B cell (primary cell): ENCODE measurements around the gene RHEBL1. TPM values are rescaled to one million over a fixed set of nuclear protein-coding genes. Genes with fewer than 3 reads are reported as not detected.

Experiments
- ATAC-seq: fragments of 200-7000 bp; cut with Tn5 transposase; one replicate; pipeline ENCODE4 v1.10.0; 2021; ENCODE audit warnings: low read depth, mild to moderate bottlenecking, moderate number of reproducible peaks, moderate library complexity
- CTCF ChIA-PET: fragments of 350-600 bp; sonication (Branson Sonifier 250); formaldehyde crosslinking; loops from one replicate; lab custom pipeline; 2021; ENCODE audit warnings: antibody characterized with exemption, inconsistent platforms; lab: Charles Lee
- POLR2A ChIA-PET: fragments of 350-600 bp; sonication (Branson Sonifier 250); formaldehyde crosslinking; loops from one replicate; lab custom pipeline; 2021; ENCODE audit warnings: antibody characterized with exemption; lab: Charles Lee
- DNase-seq: peaks from one replicate; pipeline ENCODE4 v3.0.0; 2013
- H2AFZ ChIP-seq: 2 replicates; pipeline ENCODE4 v1.6.1; 2012; ENCODE audit warnings: mild to moderate bottlenecking, low read depth, low read length; ENCODE audit not compliant: insufficient read depth, poor library complexity, severe bottlenecking
- H3K27ac ChIP-seq, 2 donors: 1 replicate in 1 of 2; 2 replicates in 1 of 2; pipeline ENCODE4 v1.5.1; 2012 to 2013; ENCODE audit warnings: low read length in 2 of 2, mild to moderate bottlenecking in 2 of 2, moderate library complexity in 1 of 2
- H3K27me3 ChIP-seq, 4 experiments: fragments of 200-600 bp in 1 of 4; sonication (generic) in 1 of 4; replicated peaks in 1 of 4; 1 replicate in 2 of 4; 2 replicates in 2 of 4; pipeline versions ENCODE4 v1.6.1 to v1.7.0; 2013 to 2016; ENCODE audit warnings: low read length in 3 of 4, mild to moderate bottlenecking in 2 of 4, mixed read lengths in 1 of 4, moderate library complexity in 1 of 4; ENCODE audit not compliant: insufficient read depth in 4 of 4, control insufficient read depth in 3 of 4; ENCODE audit errors: control extremely low read depth in 1 of 4
- H3K36me3 ChIP-seq, 2 experiments: replicated peaks in 1 of 2; 1 replicate in 1 of 2; 2 replicates in 1 of 2; pipeline versions ENCODE4 v1.6.1 to v1.7.1; 2013; ENCODE audit warnings: low read length in 1 of 2; ENCODE audit not compliant: insufficient read depth in 2 of 2, control insufficient read depth in 1 of 2; ENCODE audit errors: control extremely low read depth in 1 of 2, extremely low read depth in 1 of 2
- H3K4me1 ChIP-seq, 2 donors: fragments of 200-600 bp in 1 of 2; sonication (generic) in 1 of 2; 1 replicate in 1 of 2; 2 replicates in 1 of 2; pipeline versions ENCODE4 v1.5.1 to v1.6.1; 2013 to 2017; ENCODE audit warnings: low read length in 2 of 2; ENCODE audit not compliant: control insufficient read depth in 2 of 2, insufficient read depth in 2 of 2
- H3K4me2 ChIP-seq: replicated peaks from 2 replicates; pipeline ENCODE3; 2012; ENCODE audit warnings: mild to moderate bottlenecking, low read depth, low read length; ENCODE audit not compliant: poor library complexity, severe bottlenecking
- H3K4me3 ChIP-seq, 5 experiments: fragments of 200-600 bp in 1 of 5; sonication (generic) in 1 of 5; 1 replicate in 3 of 5; 2 replicates in 2 of 5; pipeline versions ENCODE4 v1.5.1 to v1.7.0; 2011 to 2016; ENCODE audit warnings: low read length in 4 of 5, mild to moderate bottlenecking in 4 of 5, low read depth in 2 of 5, control low read depth in 1 of 5, moderate library complexity in 1 of 5; ENCODE audit not compliant: insufficient read depth in 1 of 5; ENCODE audit errors: control extremely low read depth in 1 of 5, extremely low read depth in 1 of 5
- H3K79me2 ChIP-seq: fragments of 200-600 bp; sonication (generic); one replicate; pipeline ENCODE4 v1.6.0; 2016; ENCODE audit warnings: low read length; ENCODE audit not compliant: control insufficient read depth, insufficient read depth
- H3K9ac ChIP-seq: fragments of 200-600 bp; sonication (generic); 2 replicates; pipeline ENCODE4 v1.6.1; 2017; ENCODE audit warnings: mild to moderate bottlenecking, low read length, moderate library complexity
- H3K9me3 ChIP-seq, 3 donors: one replicate each; pipeline versions ENCODE4 v1.6.1 to v1.7.1; 2013; ENCODE audit warnings: low read length in 2 of 3; ENCODE audit not compliant: control insufficient read depth in 2 of 3, insufficient read depth in 1 of 3; ENCODE audit errors: control extremely low read depth in 1 of 3
- H4K20me1 ChIP-seq: 2 replicates; pipeline ENCODE4 v1.6.0; 2012; ENCODE audit warnings: mild to moderate bottlenecking, low read length; ENCODE audit not compliant: insufficient read depth, control insufficient read depth, poor library complexity, severe bottlenecking
- H3K27ac Mint-ChIP-seq: one replicate; pipeline ENCODE4 v1.8.0; 2021; ENCODE audit warnings: mixed read lengths
- H3K27me3 Mint-ChIP-seq: one replicate; pipeline ENCODE4 v1.8.0; 2021; ENCODE audit warnings: mixed read lengths
- H3K4me1 Mint-ChIP-seq: one replicate; pipeline ENCODE4 v1.8.0; 2021; ENCODE audit warnings: mixed read lengths
- H3K4me3 Mint-ChIP-seq: one replicate; pipeline ENCODE4 v1.8.0; 2021; ENCODE audit warnings: mixed read lengths
- H3K9me3 Mint-ChIP-seq: one replicate; pipeline ENCODE4 v1.8.0; 2022; ENCODE audit warnings: mixed read lengths; ENCODE audit not compliant: insufficient read depth
- CTCF ChIP-seq: fragments of 200-600 bp; IDR thresholded peaks from one replicate; pipeline ENCODE4 v1.8.0; 2022; ENCODE audit warnings: antibody characterized with exemption, mild to moderate bottlenecking
- EZH2 ChIP-seq: IDR thresholded peaks from 2 replicates; pipeline ENCODE4 v1.6.1; 2012; ENCODE audit warnings: borderline replicate concordance, low read depth, mild to moderate bottlenecking, moderate library complexity, low read length; ENCODE audit not compliant: insufficient read depth, poor library complexity, severe bottlenecking
- WGBS: methylation state at CpG from one replicate; pipeline ENCODE4 v1.1.5; 2013; ENCODE audit warnings: missing lambda C conversion rate; ENCODE audit not compliant: insufficient coverage; 5-methylcytosine and 5-hydroxymethylcytosine counted together
- intact Hi-C: fragments of 100-400 bp; cut with micrococcal nuclease; formaldehyde crosslinking; loops from one replicate; pipeline ENCODE4 v1.10.0; 2022
- polyA plus RNA-seq: library from polyadenylated mRNA; depleted of rRNA; stranded (reverse); fragments of >200 nt; gene quantifications from 2 replicates; pipeline ENCODE4 v1.2.3, GENCODE V29; 2012
- total RNA-seq, 2 donors: library from RNA; stranded (reverse); fragments of 120-200 nt in 1 of 2; gene quantifications; 1 replicate in 1 of 2; 2 replicates in 1 of 2; pipeline versions ENCODE4 v1.2.3 to v1.2.4, GENCODE V29; 2013 to 2022

Gene RHEBL1
- total and polyA plus RNA-seq, 2 donors (not counting 1 experiment from before 2014, with no cell fraction given): 3.0 to 6.1 TPM

GRCh38 chr12:49084438-49084837 lies 14.7 kb upstream of the RHEBL1 start:
- H3K4me2 ChIP-seq: no peak overlapping the region

GRCh38 chr12:49079793-49080192 lies 10.0 kb upstream of the RHEBL1 start:
- Histone ChIP-seq H3K9me3 (no peaks in the 10 kb centered on the region), H4K20me1 (no peaks in the 10 kb centered on the region), H3K9ac (no peak overlapping the region), H3K27ac (no peak overlapping the region), H3K36me3 (no peaks in the 10 kb centered on the region), H3K4me2 (no peak overlapping the region), H2AFZ (no peak overlapping the region), H3K27me3 (no peaks in the 10 kb centered on the region), H3K4me1 (no peaks in the 10 kb centered on the region), H3K79me2 (no peaks in the 10 kb centered on the region), H3K4me3 (no peak overlapping the region)
- TF ChIP-seq CTCF: no peak
- TF ChIP-seq EZH2: no peak
- Mint-ChIP-seq H3K4me3 (no peak overlapping the region), H3K9me3 (no peaks in the 10 kb centered on the region), H3K4me1 (no peaks in the 10 kb centered on the region), H3K27ac (no peak overlapping the region), H3K27me3 (peaks cover 12% of the 10 kb centered on the region)
- ChIA-PET CTCF (interaction anchor here (0.7 to 2.8 kb wide), 3 partner anchors 9 to 16 kb away, joined by 3 to 15 read pairs (median 4); partner anchors contain the start of gene RHEBL1), POLR2A (no interaction called here)
- WGBS: 100% methylated on average over 1 of the region's 1 CpG
- DNase-seq: no peak
- intact Hi-C loops: no loop called here
- ATAC-seq: no peak

More at GRCh38 chr12:49084438-49084837, 14.7 kb upstream of the RHEBL1 start:
- CTCF ChIA-PET: interaction anchor here (0.7 to 6.9 kb wide), 11 partner anchors 9 to 259 kb away, joined by 3 to 193 read pairs (median 4); partner anchors contain the start of genes ARF3, DHH, LMBR1L and RHEBL1
- peaks cover 0 to 19% (median 12%) of the 10 kb centered on the region in 4 experiments for H3K27me3 ChIP-seq
- no peaks in the 10 kb centered on the region for H3K36me3 ChIP-seq
- H3K27ac ChIP-seq: no peak overlapping the region
- Mint-ChIP-seq H3K4me3 (no peak overlapping the region), H3K9me3 (no peaks in the 10 kb centered on the region), H3K4me1 (peaks cover 10% of the 10 kb centered on the region), H3K27ac (no peak overlapping the region), H3K27me3 (peaks cover 25% of the 10 kb centered on the region)
- DNase-seq (no peak), ATAC-seq (no peak)
- no peak overlapping the region for H2AFZ ChIP-seq
- 100% methylated on average over 3 of the region's 3 CpGs for WGBS
- H3K79me2 ChIP-seq: no peaks in the 10 kb centered on the region
- no peaks in the 10 kb centered on the region for H3K9me3 ChIP-seq
- intact Hi-C loops: no loop called here
- peaks cover 15 to 16% of the 10 kb centered on the region in 2 donors for H3K4me1 ChIP-seq
- no peak overlapping the region for H3K9ac ChIP-seq
- peaks cover 9% of the 10 kb centered on the region for H4K20me1 ChIP-seq
- no peak overlapping the region for H3K4me3 ChIP-seq
- POLR2A ChIA-PET: no interaction called here
- no peak for TF ChIP-seq EZH2
- no peak for TF ChIP-seq CTCF
